Measurements from ENCODE around the gene KIAA0232.

DNA sequence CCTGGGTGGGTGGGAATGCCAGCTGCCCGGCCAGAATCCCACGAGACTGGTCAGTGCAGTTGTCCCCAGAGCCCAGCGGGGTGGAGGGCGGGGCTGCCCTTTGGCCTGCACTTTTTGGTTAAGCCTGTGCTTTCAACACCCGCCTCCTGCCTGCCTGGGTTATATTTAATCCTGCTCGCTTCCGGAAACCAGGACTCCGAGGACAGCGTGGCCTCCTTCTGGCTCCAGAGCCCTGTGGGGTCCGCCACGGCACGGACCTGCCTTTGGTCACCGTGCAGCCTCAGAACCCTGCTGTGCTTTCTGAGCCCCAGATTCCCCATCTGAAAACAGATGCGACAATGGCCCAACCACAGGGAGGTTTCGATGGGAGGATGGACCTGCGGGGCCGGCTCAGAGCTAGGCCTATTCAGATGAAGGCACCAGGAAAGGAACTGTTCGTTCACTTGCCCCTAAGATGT, 29.4 kb upstream of the KIAA0232 start:
- TF ChIP-seq, protein P1, sequence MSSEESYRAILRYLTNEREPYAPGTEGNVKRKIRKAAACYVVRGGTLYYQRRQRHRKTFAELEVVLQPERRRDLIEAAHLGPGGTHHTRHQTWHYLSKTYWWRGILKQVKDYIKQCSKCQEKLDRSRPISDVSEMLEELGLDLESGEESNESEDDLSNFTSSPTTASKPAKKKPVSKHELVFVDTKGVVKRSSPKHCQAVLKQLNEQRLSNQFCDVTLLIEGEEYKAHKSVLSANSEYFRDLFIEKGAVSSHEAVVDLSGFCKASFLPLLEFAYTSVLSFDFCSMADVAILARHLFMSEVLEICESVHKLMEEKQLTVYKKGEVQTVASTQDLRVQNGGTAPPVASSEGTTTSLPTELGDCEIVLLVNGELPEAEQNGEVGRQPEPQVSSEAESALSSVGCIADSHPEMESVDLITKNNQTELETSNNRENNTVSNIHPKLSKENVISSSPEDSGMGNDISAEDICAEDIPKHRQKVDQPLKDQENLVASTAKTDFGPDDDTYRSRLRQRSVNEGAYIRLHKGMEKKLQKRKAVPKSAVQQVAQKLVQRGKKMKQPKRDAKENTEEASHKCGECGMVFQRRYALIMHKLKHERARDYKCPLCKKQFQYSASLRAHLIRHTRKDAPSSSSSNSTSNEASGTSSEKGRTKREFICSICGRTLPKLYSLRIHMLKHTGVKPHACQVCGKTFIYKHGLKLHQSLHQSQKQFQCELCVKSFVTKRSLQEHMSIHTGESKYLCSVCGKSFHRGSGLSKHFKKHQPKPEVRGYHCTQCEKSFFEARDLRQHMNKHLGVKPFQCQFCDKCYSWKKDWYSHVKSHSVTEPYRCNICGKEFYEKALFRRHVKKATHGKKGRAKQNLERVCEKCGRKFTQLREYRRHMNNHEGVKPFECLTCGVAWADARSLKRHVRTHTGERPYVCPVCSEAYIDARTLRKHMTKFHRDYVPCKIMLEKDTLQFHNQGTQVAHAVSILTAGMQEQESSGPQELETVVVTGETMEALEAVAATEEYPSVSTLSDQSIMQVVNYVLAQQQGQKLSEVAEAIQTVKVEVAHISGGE (CRISPR knock-in tag; IDR thresholded peaks at IDR 0.05) = no peak
- TF ChIP-seq SUPT20H (IDR thresholded peaks at IDR 0.05; ENCODE audit: borderline replicate concordance, control insufficient read depth, low read depth, low read length) = no peak
- TF ChIP-seq, protein P2, sequence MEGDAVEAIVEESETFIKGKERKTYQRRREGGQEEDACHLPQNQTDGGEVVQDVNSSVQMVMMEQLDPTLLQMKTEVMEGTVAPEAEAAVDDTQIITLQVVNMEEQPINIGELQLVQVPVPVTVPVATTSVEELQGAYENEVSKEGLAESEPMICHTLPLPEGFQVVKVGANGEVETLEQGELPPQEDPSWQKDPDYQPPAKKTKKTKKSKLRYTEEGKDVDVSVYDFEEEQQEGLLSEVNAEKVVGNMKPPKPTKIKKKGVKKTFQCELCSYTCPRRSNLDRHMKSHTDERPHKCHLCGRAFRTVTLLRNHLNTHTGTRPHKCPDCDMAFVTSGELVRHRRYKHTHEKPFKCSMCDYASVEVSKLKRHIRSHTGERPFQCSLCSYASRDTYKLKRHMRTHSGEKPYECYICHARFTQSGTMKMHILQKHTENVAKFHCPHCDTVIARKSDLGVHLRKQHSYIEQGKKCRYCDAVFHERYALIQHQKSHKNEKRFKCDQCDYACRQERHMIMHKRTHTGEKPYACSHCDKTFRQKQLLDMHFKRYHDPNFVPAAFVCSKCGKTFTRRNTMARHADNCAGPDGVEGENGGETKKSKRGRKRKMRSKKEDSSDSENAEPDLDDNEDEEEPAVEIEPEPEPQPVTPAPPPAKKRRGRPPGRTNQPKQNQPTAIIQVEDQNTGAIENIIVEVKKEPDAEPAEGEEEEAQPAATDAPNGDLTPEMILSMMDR (IDR thresholded peaks at IDR 0.05 in 2 of 3, conservative IDR thresholded peaks at IDR 0.05 in 1 of 3; ENCODE audit: control insufficient read depth in 2 of 3, extremely low read depth in 1 of 3, insufficient read depth in 1 of 3, low read depth in 3 of 3, low read length in 3 of 3) = no peak
- no peak for TF ChIP-seq POU2F2 (IDR thresholded peaks at IDR 0.05; ENCODE audit: borderline replicate concordance, low read depth, low read length)
- TF ChIP-seq MXI1 (IDR thresholded peaks at IDR 0.05; ENCODE audit: low read depth, low read length) = no peak
- TF ChIP-seq POLR2AphosphoS5 (IDR thresholded peaks at IDR 0.05; ENCODE audit: low read length) = no peak
- TF ChIP-seq ZNF274 (IDR thresholded peaks at IDR 0.05; ENCODE audit: insufficient read depth, insufficient read length) = no peak
- TF ChIP-seq MEF2B (IDR thresholded peaks at IDR 0.05; ENCODE audit: partially characterized antibody, poor library complexity, severe bottlenecking) = no peak

Data from GM12878 (cell line).